Psoas muscle (tissue), 8 donors: ENCODE data around the gene TMEM72. TPM values are rescaled to one million over a fixed set of nuclear protein-coding genes. Genes with fewer than 3 reads are reported as not detected.

Experiments
- ATAC-seq, 4 donors: fragments of 200-7000 bp; cut with Tn5 transposase; one replicate each; pipeline ENCODE4 v1.9.1; 2020; ENCODE audit warnings: moderate library complexity in 3 of 4, mild to moderate bottlenecking in 2 of 4
- DNase-seq, 2 donors: peaks; one replicate each; pipeline ENCODE4 v3.0.0-alpha.2; 2020
- H3K27ac ChIP-seq: fragments of 200-600 bp; one replicate; pipeline ENCODE4 v1.8.0; 2022
- H3K27me3 ChIP-seq, 3 donors: fragments of 200-600 bp in 1 of 3; one replicate each; pipeline versions ENCODE4 v1.6.1 to v1.8.0; 2013 to 2022; ENCODE audit warnings: low read length in 2 of 3, mild to moderate bottlenecking in 2 of 3, moderate library complexity in 1 of 3; ENCODE audit not compliant: insufficient read depth in 3 of 3
- H3K36me3 ChIP-seq, 2 donors: fragments of 200-600 bp in 1 of 2; one replicate each; pipeline versions ENCODE4 v1.6.1 to v1.8.0; 2013 to 2022; ENCODE audit warnings: low read depth in 1 of 2, mild to moderate bottlenecking in 1 of 2, moderate library complexity in 1 of 2; ENCODE audit not compliant: insufficient read depth in 1 of 2
- H3K4me1 ChIP-seq: fragments of 200-600 bp; one replicate; pipeline ENCODE4 v1.8.0; 2022
- H3K4me3 ChIP-seq: fragments of 200-600 bp; one replicate; pipeline ENCODE4 v1.8.0; 2022; ENCODE audit warnings: mild to moderate bottlenecking
- H3K9me3 ChIP-seq: fragments of 200-600 bp; one replicate; pipeline ENCODE4 v1.8.0; 2022
- CTCF ChIP-seq: fragments of 200-600 bp; IDR thresholded peaks from one replicate; pipeline ENCODE4 v1.8.0; 2022; ENCODE audit warnings: antibody characterized with exemption
- WGBS, 3 donors: extraction: QIAGEN DNeasy Blood & Tissue Kit; methylation state at CpG; one replicate each; pipeline versions ENCODE4 v1.1.6 to v1.1.7; 2013; 5-methylcytosine and 5-hydroxymethylcytosine counted together
- intact Hi-C, 2 donors: fragments of 100-400 bp; cut with DNase I; formaldehyde crosslinking; loops; one replicate each; pipeline versions ENCODE4 v1.11.0 to v1.14.2; 2022
- polyA plus RNA-seq, 3 donors: library from polyadenylated mRNA; stranded (reverse); fragments of 200-250 nt; gene quantifications; one replicate each; pipeline ENCODE4 v1.2.3, GENCODE V29; 2013
- total RNA-seq, 4 donors: library from RNA; stranded (reverse); fragmentation: NEBNext Ultra II Directional in 2 of 4; extraction: Animal tissue kit (Norgen Biotek cat#: 25700) in 2 of 4; gene quantifications; one replicate each; pipeline versions ENCODE4 v1.2.1 to v1.2.4, GENCODE V29; 2021 to 2023
- donor health status: healthy with polysubstance abuse.
- donor health status: DM: no; HTN: no; CAD: no; lungs with moderate emphysema.
- donor health status: Bipolar disorder and iron deficiency.
- donor health status: healthy.
- donor health status: DM: yes; HTN: yes; CAD: no.
- donor health status: DM: no; HTN: no; CAD: no.
- donor health status: DM: no; HTN: no; CAD: no.
- donor health status: DM: yes; HTN: yes; CAD: no.

TMEM72 gene
- total and polyA plus RNA-seq, 7 donors: not detected

- ATAC-seq: no peak
- intact Hi-C loops: no loop called here
- DNase-seq: no peak
- no peak overlapping the region for H3K27ac ChIP-seq
- H3K4me1 ChIP-seq: no peaks in the 10 kb centered on the region
- WGBS, 3 donors: 79 to 92% (median 86%) methylated on average over 20 to 21 of the region's 21 CpGs
- H3K9me3 ChIP-seq: no peaks in the 10 kb centered on the region
- no peaks in the 10 kb centered on the region for H3K36me3 ChIP-seq
- TF ChIP-seq CTCF: no peak
- H3K27me3 ChIP-seq: no peaks in the 10 kb centered on the region
- H3K4me3 ChIP-seq: no peak overlapping the region
Measured at GRCh38 chr10:44924261-44925040, 13.3 kb downstream of the TMEM72 start.

DNA sequence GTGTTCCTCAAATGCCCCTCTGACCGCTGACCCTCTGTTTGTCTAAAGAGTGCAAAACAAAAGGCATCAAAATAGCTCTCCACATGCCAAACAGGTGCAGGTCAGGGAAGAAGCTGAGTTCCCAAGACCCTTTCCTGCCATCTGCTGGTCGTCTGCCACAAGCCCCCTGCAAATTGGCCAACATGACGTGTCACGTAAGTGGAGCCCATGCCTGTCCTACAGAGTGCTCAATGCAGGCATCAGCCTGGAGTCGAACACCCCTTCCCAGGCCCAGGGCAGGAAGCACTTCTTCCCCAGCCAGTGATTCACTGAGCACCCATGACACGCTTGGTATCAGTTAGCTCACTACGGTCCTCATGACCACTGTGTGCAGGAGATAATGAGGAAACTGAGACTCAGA, 14.1 kb downstream of the TMEM72 start:
- H3K9me3 ChIP-seq: no peaks in the 10 kb centered on the region
- intact Hi-C loops: no loop called here
- H3K4me3 ChIP-seq: no peak overlapping the region
- ATAC-seq (peak in 1 of 4 donors; percentile 27), DNase-seq (no peak)
- 62 to 69% (median 63%) methylated on average over 7 of the region's 7 CpGs for WGBS, 3 donors
- H3K36me3 ChIP-seq: no peaks in the 10 kb centered on the region
- H3K4me1 ChIP-seq: no peaks in the 10 kb centered on the region
- TF ChIP-seq CTCF: no peak
- H3K27me3 ChIP-seq: no peaks in the 10 kb centered on the region
- no peak overlapping the region for H3K27ac ChIP-seq

GRCh38 chr10:44925811-44926750, 14.9 kb downstream of the TMEM72 start:
- no peak overlapping the region for H3K27ac ChIP-seq
- no peaks in the 10 kb centered on the region for H3K36me3 ChIP-seq
- no peaks in the 10 kb centered on the region for H3K9me3 ChIP-seq
- 93 to 96% (median 95%) methylated on average over 16 of the region's 16 CpGs for WGBS, 3 donors
- no peaks in the 10 kb centered on the region for H3K4me1 ChIP-seq
- TF ChIP-seq CTCF: no peak
- ATAC-seq: no peak
- DNase-seq: no peak
- intact Hi-C loops: no loop called here
- H3K4me3 ChIP-seq: no peak overlapping the region
- no peaks in the 10 kb centered on the region for H3K27me3 ChIP-seq

GRCh38 chr10:44926751-44927351, 15.7 kb downstream of the TMEM72 start:
- WGBS, 3 donors: 67 to 76% (median 73%) methylated on average over 10 of the region's 10 CpGs
- H3K36me3 ChIP-seq: no peaks in the 10 kb centered on the region
- H3K27me3 ChIP-seq: no peaks in the 10 kb centered on the region
- H3K4me3 ChIP-seq: no peak overlapping the region
- no peak for TF ChIP-seq CTCF
- H3K27ac ChIP-seq: no peak overlapping the region
- ATAC-seq (no peak), DNase-seq (no peak)
- intact Hi-C loops: no loop called here
- no peaks in the 10 kb centered on the region for H3K9me3 ChIP-seq
- no peaks in the 10 kb centered on the region for H3K4me1 ChIP-seq
